ENCODE data around the gene COMMD1. TPM values are rescaled to one million over a fixed set of nuclear protein-coding genes. Genes with fewer than 3 reads are reported as not detected.
"Not testable (repeated sequence)": the region's sequence is repeated elsewhere in the genome, so short reads cannot be mapped to it uniquely, and the experiment has no call there.

The COMMD1 gene
- total RNA-seq, 1 donor from 2014 or later = 36.1 TPM

DNA sequence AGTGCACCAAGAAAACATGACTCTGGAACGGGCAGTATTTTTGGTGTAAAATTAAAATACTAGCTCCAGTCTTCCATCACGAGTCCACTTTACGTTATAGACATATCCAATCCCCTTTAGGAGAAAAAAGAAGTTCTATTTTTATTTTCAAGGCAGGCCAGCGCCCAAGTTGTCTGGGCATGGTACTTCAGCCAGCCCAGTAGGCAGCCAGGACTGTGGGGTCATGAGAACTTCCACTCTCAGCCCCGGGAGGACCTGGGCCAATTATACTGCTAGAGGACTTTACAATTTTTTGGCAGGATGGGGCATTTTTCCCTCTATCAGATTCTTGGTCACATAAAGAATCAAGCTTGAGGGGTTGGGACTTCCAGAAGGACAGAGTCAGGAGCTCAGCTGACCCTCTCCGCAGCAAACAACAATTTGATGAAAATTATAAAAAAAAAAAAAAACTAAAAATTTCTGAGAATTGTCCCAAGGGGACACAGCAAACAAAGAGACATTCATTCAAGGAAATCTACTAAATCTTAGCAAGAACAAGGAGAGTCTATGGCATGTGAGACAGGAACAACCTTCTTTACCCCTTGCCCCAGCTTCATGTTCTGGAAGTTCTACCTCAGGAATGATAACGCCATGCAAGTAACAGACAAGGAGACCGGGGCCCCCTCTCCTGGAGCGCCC is 253.1 kb downstream of the COMMD1 start:
- no peak overlapping the region for H3K27ac Mint-ChIP-seq
- DNase-seq (ENCODE audit: low spot score in 2 of 2, unreplicated experiment in 2 of 2) = no peak
- peaks cover 5% of the 10 kb centered on the region for H3K4me1 Mint-ChIP-seq
- no peaks in the 10 kb centered on the region for H3K27me3 Mint-ChIP-seq (ENCODE audit: low read depth)
- no peak overlapping the region for H3K4me3 Mint-ChIP-seq
- peaks cover 6% of the 10 kb centered on the region for H3K36me3 Mint-ChIP-seq
- peaks cover 6% of the 10 kb centered on the region for H3K9me3 Mint-ChIP-seq
- TF ChIP-seq, protein P1, sequence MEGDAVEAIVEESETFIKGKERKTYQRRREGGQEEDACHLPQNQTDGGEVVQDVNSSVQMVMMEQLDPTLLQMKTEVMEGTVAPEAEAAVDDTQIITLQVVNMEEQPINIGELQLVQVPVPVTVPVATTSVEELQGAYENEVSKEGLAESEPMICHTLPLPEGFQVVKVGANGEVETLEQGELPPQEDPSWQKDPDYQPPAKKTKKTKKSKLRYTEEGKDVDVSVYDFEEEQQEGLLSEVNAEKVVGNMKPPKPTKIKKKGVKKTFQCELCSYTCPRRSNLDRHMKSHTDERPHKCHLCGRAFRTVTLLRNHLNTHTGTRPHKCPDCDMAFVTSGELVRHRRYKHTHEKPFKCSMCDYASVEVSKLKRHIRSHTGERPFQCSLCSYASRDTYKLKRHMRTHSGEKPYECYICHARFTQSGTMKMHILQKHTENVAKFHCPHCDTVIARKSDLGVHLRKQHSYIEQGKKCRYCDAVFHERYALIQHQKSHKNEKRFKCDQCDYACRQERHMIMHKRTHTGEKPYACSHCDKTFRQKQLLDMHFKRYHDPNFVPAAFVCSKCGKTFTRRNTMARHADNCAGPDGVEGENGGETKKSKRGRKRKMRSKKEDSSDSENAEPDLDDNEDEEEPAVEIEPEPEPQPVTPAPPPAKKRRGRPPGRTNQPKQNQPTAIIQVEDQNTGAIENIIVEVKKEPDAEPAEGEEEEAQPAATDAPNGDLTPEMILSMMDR (IDR thresholded peaks at IDR 0.05; ENCODE audit: unreplicated experiment) = no peak

DNA sequence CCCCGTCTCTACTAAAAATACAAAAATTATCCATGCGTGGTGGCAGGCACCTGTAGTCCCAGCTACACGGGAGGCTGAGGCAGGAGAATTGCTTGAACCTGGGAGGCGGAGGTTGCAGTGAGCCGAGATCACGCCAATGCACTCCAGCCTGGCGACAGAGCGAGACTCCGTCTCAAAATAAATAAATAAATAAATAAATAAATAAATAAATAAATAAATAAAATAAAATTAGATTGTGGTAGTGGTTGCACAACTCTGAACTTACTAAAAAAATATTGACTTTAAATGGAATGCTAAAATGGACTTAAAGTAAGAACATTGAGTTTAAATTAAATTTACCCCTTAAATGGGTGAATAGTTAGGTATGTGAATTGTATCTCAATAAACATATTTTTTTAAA is 255.2 kb downstream of the COMMD1 start:
- H3K4me1 Mint-ChIP-seq; DNase-seq (ENCODE audit: low spot score in 2 of 2, unreplicated experiment in 2 of 2); H3K4me3 Mint-ChIP-seq; H3K27ac Mint-ChIP-seq; H3K9me3 Mint-ChIP-seq; H3K36me3 Mint-ChIP-seq; H3K27me3 Mint-ChIP-seq (ENCODE audit: low read depth): not testable (repeated sequence)

DNA sequence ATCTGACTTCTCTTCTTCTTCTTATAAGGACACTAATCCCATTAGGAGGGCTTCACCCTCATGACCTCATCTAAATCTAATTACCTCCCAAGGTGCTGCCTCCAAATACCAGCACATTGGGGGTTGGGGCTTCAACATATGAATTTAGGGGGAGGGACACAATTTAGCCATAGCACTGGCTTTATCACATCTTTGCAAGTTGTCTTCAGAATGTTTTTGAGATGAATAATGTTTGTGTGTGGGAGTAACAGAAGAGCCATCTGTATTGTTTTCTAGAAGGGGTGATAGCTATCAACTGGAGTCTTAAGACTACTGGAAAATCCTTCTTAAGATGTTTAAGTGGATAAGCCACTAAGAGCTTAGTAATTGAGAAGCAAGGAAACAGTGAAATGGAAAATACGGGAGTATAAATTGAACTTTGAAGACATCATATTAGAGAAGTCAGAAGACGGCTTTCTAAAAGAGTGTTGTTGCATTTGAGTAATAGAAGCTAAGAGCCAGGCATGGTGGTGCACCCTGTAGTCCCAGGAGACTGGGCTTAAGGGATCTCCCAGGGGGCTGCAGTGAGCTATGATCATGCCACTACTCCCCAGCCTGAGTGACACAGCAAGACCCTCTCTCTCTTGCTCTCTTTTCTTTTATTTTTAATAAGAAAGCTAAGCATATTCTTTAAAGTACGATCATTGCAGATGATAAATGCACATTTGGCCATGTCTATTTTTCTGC is 257.8 kb downstream of the COMMD1 start:
- Mint-ChIP-seq H3K4me1 (peaks cover 9% of the 10 kb centered on the region), H3K27ac (no peak overlapping the region), H3K4me3 (no peak overlapping the region), H3K9me3 (no peaks in the 10 kb centered on the region), H3K27me3 (ENCODE audit: low read depth) (no peaks in the 10 kb centered on the region), H3K36me3 (no peaks in the 10 kb centered on the region)
- no peak for DNase-seq (ENCODE audit: low spot score in 2 of 2, unreplicated experiment in 2 of 2)
- TF ChIP-seq, protein P1 (IDR thresholded peaks at IDR 0.05; ENCODE audit: unreplicated experiment) = no peak

GRCh38 chr2:62163834-62164233 is 258.4 kb downstream of the COMMD1 start:
- Mint-ChIP-seq H3K27me3 (ENCODE audit: low read depth) (no peaks in the 10 kb centered on the region), H3K9me3 (no peaks in the 10 kb centered on the region), H3K36me3 (no peaks in the 10 kb centered on the region), H3K4me3 (no peak overlapping the region), H3K4me1 (peaks cover 9% of the 10 kb centered on the region), H3K27ac (peak overlapping the region; percentile 7)
- TF ChIP-seq, protein P1 (IDR thresholded peaks at IDR 0.05; ENCODE audit: unreplicated experiment) = no peak
- no peak for DNase-seq (ENCODE audit: low spot score in 2 of 2, unreplicated experiment in 2 of 2)

DNA sequence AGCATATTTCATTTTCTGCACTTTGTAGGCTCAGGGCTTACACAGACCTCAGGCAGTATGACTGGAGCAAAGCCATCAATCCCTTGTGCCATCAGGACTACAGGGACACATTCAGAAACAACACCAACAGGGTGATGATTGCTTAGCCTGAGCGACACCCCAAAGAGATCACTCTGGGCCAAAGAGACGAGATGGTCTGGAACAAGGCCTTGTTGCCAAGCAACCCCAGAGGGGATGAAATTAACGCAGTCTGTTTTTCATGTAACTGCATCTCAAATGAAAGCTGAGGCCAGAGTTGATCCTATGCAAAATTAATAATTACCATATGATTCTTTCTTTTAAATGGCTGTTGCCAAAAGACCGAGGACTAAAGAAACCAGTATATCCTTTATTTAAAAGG is 270.3 kb downstream of the COMMD1 start:
- DNase-seq (ENCODE audit: low spot score in 2 of 2, unreplicated experiment in 2 of 2) = no peak
- Mint-ChIP-seq H3K36me3 (no peaks in the 10 kb centered on the region), H3K4me1 (no peaks in the 10 kb centered on the region), H3K27me3 (ENCODE audit: low read depth) (no peaks in the 10 kb centered on the region), H3K4me3 (no peak overlapping the region), H3K27ac (no peak overlapping the region), H3K9me3 (no peaks in the 10 kb centered on the region)
- TF ChIP-seq, protein P1 (IDR thresholded peaks at IDR 0.05; ENCODE audit: unreplicated experiment) = no peak

- no peak for DNase-seq (ENCODE audit: low spot score in 2 of 2, unreplicated experiment in 2 of 2)
- Mint-ChIP-seq H3K27ac (no peak overlapping the region), H3K9me3 (no peaks in the 10 kb centered on the region), H3K4me1 (no peaks in the 10 kb centered on the region), H3K27me3 (ENCODE audit: low read depth) (no peaks in the 10 kb centered on the region), H3K36me3 (no peaks in the 10 kb centered on the region), H3K4me3 (no peak overlapping the region)
- TF ChIP-seq, protein P1 (IDR thresholded peaks at IDR 0.05; ENCODE audit: unreplicated experiment) = no peak
These were observed 271.3 kb downstream of the COMMD1 start for GRCh38 chr2:62176801-62177200.
